HG03066 (cell line): Measurements from ENCODE around the gene TFCP2L1.

Experiments used
- ATAC-seq: cut with Tn5 transposase; IDR thresholded peaks from one replicate; pipeline ENCODE4 v1.9.1; 2021; ENCODE audit warnings: low read depth; ENCODE audit not compliant: unreplicated experiment

TFCP2L1 gene

DNA sequence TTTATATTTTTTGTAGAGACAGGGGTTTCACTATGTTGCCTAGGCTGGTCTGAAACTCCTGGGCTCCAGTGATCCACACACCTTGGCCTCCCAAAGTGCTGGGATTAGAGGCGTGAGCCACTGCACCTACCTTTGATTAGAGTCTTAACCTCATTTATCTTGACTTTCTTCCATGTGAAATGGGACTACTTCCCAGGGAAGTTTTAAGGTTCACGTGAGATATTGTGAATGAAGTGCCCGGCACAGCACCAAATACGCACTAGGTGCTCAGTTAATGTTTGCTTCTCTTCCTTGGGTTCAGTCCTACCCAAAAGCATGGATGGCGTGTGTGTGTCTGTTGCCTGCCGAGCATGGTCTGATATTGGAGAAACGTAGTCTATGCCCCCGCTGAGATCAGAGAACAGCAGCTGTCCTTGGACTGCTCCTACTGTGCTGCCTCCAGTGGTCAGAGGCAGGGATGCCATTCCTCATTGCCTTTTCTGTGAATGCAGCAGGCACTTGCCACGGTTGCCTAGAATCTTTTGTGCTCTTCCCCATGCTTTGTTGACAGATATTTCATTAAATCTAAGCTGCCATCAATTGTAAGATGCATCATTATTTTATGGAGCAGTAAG is 12.3 kb upstream of the TFCP2L1 start:
- no peak for ATAC-seq

DNA sequence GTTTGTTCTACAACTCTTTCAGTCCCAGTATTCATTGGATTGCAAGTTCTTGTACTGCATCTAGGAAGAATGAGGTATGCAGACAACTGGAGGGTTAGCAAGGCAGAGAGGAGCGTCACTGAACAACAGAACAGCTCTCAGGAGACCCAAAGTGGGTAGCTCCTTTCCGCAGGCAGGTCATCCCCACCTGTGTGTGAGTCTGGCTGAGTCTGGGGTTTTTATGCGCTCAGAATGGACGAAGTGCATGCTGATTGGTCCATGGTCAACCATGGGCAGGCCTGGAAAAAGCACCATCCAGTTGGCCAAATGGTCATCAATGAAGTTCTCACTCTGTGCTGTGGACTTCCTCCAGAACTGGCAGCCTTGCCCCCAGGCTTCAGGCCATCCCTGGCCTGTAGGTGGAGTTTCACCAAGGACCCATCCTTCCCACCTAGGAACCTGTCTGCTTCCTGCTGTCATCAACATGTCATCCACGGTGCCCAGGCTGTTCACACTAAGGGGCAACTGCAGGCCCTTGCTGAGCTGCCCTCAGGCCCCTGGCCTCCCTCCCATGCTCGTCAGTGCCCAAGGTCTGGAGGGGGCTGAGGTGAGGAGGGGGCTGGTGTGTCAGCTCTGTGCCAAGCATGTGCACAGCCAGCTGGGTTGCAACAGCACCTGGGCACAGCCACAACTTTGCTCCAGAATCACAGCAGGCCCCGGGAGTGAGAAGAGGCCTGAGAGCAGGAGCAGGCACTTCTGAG is 11.1 kb upstream of the TFCP2L1 start:
- no peak for ATAC-seq

DNA sequence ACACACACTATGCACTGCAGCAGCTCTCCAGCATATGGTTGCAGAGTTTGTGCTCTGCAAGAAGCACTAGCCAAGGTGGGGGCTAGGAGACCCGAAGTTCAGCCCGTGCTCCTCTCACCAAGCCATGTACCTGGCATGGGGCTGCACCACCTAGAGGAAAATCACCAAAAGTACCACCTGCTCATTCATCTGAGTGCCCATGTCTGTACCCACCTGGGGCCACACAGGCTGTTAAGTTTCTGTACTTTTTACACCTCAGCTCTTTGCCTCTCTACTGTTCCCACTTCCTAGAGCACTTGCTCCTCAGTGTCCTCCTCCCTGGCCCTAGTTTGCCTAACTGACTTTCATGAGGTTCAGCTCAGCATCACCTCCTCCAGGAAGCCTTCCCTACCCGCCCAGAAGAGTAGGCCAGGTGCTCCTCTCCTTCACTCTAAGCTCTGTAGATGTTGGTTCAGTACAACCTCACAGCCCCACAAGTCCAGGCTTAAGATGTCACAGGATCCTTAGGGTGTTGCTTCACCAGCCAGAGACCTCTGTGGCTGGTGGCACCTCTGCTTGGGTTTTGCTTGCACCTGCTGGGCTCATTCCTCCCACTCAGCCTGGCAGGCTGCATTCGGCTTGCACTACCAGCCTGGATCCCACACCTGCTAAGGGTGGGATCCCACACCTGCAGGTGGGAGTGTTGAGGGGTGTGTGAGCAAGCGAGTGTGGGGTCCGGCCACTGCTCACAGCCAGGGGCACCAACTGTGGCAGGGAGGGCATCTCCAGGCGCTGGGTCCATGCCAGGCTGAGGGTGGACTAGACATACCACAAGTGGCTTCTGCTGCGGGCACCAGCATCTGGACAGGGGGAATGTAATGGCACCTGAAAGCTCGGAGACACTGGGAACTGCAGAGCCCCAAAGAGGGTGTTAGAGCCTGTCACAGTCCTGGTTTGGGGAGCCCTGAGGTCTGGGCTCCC is 10.2 kb upstream of the TFCP2L1 start:
- no peak for ATAC-seq

DNA sequence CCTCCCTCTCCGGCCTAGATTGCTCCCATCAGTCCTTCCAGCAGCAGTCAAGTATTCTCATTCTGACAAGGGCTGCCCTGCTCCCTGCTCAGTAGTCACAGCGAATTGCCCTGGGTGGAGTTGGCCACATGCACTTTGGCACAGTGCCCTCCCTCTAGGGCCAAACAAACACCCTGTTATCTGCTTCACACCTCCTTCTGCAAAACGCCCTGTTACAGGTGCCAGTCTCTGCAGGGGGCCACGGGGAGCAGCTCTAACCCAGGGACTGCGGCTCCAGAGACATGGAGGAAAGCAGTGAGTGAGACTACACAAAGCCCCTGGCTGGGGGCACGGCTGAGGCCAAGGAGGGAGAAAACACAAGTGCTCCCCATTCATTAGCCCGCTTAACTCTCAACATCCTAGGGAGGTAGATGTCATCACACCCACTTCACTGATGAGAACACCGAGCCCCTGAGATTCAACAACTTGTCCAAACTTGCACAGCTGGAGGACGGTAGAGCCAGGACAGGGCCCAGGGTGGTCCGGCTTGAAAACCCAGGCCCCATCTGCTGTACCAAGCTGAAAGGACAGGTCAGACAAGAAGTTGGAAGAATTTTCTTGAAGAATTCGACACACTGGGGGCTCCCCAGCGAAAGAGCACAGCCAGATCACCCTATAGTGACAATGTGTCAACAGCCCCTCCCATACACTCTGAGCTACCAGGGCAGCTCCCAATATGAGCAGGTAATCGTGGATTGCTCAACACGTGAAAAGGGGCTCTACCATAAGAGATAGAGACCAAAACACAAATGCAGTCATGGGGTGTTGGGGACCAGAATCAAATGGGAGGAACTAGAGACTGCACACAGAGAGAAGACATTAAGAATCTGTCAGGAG is 8.7 kb upstream of the TFCP2L1 start:
- ATAC-seq = no peak

DNA sequence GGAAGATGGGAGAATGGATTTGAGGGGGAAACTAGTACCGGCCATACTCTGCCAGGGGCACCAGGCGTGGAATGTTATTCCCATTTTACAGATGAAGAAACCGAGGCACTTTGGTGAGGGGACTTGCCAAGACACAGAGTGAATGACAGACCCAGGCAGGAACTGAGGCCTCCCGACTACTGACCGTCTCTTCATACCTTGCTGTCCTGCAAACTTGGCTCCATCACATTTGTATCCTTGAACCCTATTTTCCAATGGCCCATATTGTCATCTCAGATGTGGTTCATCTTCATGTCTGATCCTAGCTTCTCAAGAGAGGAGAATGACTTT is 6.2 kb upstream of the TFCP2L1 start:
- no peak for ATAC-seq

DNA sequence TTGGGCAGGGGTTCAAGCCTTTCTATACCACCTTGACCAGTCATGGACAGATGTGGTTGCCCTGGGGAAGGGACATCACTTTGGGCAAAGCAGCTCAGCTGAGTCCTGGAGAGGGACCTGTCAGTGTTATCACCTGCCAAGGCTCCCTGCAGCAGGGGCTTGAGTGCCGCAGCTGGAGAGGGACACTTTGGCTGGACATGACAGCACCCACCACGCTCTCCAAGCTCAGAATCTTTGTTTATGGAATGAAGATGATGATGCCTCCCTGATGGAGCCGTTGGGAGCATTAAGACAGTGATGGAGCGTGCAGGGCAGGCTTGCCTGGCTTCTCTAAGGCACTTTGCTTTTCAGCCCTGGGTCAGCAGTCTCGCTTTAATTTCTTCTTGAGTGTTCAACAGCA is 4.3 kb upstream of the TFCP2L1 start:
- ATAC-seq = no peak

DNA sequence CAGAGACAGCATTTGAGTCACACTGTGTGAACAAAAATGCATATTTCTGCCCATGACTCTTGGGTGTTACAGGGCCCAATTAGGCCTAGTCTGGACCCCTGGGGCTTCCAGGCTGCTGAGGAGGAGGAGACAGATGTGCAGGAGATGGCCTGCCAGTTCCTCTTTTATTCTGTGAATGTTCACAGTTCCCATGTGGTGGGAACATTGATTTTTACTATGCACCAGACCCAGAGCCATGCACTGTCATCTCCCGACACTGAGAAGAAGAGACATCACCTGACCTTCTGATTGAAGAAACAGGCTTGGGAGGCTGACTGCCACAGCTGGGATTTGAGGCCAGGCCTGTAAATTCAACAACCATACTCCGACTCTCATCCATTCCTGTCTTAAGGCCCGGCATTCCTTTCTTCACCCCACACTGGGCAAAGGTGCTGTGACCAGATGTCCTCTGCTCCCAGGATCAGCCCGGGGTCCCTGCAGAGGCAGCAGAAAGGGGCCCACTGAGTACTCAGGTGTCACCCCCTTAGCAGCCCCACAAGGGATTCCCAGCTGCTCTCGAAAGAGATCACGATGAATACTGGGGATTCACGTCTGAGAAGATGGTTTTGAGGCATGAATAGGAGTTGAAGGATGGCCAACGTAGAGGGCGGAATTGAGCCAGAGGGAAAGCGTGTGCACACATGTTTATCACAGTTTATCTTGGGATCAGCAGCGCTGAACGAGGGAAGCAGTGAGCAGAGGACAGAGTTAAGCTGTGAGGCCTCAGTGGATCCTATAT is 3.6 kb upstream of the TFCP2L1 start:
- ATAC-seq = no peak

DNA sequence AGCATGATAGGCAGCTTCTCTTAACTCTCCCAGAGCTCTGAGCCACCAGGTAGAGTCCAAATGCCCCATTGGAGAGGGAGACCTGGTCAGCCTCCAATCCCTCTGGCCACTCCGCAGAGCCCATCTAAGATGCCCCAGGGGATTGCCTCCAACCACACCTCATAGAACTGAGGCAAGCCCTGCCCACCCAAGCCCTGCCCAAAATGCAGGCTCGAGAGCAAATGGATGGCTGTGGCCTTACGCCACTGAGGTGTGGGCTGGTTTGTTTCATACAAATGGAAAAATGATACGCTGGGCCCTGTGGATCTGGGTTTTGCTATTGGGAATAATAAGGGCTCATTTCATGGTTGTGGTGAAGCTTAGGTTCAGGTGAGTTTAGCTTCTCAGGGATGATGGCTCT is 3.0 kb upstream of the TFCP2L1 start:
- no peak for ATAC-seq

DNA sequence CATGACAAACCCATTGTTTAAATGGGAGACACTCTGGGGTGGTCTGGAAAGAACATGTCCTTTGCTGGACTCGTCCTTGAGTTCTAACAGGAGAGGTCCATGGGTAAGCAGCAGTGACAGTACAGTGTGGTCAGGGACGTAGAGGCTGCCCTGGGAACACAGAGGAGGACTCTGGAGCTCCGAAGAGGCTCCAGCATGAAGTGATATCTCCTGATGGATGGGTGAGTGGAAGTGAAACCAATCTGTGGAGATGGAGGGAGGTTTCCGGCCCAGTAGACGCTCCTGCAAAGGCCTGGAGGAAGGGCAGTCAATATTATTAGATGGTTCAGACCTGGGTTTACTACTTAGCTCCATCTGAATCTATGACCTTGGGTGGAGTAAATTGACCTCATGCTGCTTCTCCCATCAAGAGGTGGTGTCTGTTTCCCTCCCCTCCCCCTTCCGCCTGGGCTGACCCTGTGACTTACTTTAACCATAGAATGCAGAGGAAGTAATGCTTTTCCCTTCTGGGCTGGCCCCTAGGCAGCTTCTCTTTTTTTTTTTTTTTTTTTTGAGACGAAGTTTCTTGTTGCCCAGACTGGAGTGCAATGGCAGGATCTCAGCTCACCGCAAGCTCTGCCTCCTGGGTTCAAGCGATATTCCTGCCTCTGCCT is 2.3 kb upstream of the TFCP2L1 start:
- ATAC-seq = no peak

DNA sequence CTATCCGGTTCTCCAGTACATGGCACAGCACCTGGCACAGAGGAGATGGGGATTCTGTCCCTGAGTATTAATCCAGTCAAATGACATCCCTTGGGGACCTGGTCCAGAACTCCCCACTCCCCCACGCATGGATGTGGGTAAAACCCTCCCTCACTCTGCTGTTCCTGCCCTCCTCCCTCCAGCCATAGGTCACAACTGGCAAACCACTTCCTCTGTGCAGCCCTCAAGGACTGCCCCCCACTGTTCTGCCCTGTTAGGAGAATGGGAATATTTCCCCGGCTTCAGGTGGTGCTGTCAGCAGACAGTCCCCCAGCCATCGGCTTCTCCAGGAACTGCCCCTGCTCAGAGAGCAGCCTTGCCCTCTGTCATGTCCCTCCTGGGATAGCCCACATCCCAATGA is 1.5 kb upstream of the TFCP2L1 start:
- no peak for ATAC-seq

DNA sequence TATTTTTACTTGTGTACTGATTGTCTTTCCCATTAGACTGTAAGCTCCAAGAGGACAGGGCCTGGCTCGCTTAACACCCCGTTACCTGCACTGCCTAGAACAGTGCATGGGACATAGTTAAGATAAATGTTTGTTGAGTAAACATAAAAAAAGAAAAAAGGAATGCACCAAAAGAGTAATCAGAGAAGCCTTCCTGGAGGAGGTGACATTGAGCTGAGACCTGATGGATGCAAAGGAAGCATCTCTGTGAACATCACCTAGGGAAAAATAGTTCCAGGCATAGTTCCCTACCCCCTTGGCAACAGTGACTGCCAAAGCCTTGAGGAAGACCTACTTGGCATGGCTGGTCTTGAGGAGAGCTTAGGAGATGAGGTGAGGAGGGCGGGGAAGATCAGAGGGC is 924 bp upstream of the TFCP2L1 start:
- no peak for ATAC-seq

DNA sequence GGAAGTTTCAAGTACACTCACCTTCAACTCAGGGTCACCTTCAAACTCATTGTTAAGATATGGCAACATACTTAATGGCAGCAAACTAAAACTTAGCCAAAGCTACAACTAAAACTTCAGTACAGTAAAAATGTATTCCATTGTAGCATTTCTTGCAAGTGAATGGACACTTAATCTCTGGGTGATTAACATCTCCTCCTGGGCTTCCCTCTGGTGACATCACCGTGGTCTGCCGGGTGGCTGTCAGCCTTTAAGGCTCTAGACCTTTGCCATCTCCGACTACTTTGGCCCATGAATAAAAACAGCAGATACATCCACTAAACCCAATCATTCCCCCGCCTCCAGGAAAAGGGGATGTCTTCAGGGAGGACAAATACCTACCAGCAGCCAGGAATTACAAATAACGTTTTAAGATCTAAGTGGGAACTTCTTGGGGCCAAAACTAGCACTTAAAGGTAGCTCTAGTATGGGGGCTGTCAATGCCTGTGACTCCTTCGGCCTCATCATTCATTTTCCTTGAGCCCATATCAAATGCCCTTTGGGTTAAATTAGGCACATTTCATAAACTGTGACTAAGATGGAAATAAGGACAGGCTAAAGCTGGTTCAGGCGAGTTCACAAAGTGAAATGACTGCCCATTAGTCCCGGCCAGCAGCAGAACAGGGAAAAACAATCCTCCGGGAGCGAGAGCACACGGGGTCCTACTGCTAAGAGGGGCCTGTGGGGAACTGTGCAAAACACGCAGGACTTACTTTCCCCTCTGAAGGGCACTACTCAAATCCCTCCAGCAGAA is 1.1 kb downstream of the TFCP2L1 start:
- ATAC-seq = no peak

DNA sequence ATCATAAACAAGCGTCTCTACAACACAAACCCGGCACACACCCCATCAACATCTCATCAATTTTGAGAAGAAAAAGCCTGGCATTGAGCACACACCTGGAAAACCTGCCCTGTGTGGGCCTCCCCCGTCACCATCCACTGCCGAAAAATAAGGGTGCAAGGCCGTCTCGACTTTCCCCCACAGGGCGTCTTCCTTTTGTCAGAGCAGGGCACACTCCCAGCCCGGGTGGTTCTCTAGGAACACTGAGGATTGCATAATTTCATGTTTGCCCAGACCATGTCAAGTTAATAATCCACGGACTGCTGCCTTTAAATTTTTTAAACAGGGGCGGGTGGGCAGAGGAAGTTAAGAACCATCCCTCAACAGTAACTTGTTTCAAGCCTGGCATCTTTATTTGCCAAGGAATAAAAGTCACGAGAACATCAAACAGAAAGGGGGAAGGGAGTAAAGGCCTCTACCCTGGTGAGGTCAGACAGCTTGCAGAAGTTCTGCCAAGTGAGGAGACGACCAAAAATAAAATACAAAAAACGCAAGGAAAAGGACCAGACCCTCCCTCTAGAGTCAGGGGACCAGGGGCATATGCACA is 2.1 kb downstream of the TFCP2L1 start:
- ATAC-seq = no peak

DNA sequence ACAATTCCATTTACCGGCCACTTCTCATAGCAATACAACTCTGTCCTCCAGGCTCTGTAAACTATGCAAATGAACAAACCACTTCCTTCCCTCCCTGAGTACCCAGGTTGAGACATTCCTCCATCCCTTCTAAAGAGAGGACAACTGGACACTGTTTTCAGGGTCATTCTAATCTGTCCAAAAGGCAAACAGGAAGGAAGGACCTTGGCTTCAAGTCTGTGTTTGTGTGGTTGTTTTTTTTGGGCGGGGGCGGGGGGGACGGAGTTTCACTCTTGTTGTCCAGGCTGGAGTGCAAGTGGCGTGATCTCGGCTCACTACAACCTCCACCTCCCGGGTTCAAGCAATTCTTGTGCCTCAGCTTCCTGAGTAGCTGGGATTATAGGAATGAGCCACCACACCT is 3.3 kb downstream of the TFCP2L1 start:
- no peak for ATAC-seq

DNA sequence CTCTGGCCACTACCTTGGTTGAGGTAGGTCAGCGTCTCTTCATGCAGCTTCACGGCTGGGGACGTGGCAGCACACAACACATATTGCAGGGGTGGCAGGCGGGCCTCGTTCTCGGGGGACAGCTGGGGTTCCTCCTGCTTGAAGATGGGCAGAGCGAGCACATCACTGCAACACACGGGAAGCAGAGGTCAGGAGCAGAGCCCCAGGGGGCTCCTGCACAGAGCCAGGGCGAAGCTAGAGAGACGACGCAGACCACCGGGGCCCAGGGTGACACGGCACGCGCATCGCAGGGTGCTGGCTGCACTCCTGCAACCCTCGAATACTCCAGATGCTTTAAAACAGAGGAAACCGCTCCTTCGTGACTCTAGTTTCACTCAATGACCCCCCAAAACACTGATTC is 3.9 kb downstream of the TFCP2L1 start:
- no peak for ATAC-seq

DNA sequence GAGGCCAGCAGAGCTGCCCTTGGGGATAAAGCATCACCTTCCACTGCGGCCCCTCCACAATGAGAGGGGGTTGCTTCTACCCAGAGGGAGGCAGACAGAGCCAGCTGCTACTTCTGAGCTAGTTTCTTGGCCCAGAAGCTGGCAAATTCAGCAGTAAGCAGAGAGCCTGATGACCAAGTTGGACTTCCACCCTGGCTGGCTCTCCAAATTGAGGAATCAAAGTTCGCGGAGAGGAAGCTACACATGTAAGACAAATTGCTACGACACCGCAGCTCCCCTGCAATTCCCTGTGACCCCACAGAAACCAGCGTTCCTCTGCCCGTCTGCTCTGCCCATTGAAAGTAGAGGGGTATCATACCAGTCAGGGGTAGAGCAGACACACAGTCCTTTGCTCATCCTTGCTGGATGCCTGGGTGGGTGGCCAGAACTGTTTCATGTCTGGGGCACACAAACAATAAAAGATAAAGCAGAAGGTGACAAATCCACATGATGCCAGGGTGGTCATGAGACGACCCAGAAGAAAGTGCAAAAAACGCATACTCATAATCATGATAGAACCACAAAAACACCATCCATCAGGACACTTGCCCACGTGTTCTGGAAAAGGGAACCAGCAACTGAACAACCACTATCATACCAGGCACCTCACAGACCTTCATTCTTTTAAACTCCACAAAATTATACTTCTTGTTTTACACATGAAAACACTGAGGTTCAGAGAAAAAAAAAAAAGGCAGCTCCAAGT is 5.4 kb downstream of the TFCP2L1 start:
- no peak for ATAC-seq

DNA sequence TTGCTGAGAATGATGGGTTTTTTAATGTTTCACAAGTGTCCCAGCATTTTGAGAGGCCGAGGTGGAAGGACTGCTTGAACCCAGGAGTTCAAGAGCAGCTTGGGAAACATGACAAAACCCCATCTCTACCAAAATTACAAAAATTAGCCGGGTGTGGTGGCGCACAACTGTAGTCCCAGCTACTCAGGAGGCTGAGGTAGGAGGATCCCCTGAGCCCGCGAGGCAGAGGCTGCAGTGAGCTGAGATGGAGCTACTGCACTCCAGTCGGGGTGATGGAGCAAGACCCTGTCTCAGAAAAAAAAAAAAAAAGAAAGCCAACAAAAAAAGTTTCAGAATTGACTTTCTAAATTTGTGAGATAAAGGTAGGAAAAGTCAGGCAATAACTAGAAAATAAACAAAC is 8.7 kb downstream of the TFCP2L1 start:
- no peak for ATAC-seq

DNA sequence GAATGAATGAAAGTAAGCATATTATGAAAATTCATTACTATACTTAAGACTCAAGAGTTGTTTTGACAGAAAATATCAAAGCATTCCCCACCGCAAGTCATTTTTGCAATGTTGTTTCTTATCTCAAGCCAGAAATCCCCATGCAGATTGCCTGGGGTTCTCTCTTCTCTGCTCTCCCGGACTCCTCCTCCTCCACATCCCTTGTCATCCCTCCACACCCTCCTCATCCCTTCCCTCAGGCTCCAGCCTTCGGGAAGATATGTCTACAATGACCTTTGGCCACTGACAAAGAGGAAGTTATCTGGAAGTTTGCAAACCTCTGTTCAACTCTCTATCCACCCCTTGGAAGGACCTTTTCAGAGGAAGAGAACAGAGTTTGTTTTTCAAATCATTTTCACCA is 11.9 kb downstream of the TFCP2L1 start:
- ATAC-seq = no peak
